ENCODE results near the gene MINDY2. TPM values are rescaled to one million over a fixed set of nuclear protein-coding genes. Genes with fewer than 3 reads are reported as not detected.

Gene MINDY2
- total and polyA plus RNA-seq, 2 of the 8 experiments (the other 6 are each of a cell fraction or from before 2014, with no cell fraction given) = 3.1 to 25.7 TPM

DNA sequence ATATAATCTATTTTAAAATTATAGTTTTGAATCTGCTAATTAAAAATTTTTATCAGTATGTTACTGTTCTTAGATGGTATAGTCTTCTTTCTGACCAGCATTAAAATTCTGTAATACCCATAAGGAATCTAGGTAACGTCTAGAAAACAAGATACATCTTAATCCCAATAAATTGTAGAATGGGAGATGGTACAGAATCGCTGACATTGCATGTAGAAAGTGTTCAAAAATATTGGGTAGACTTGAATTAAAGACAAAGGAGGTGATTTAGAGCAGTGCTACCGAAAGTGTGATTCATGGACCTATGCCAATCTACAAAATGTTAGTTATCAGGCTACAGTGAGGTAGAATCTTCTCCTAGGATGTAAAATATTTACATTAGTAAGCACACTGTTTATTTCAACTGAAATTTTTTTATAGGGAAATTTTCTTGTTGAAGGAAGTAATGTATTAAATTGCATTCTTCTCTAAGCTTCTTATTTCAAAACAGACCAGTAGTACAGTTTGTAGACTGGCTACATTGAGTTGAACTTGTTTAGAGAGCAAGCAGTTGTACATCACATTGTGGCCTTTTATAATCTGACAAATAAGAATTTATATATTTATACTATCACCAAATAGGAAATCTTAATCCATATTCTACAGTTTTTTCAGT, 17.1 kb downstream of the MINDY2 start (continued):
- TF ChIP-seq KDM1A (IDR thresholded peaks at IDR 0.05; ENCODE audit: borderline replicate concordance, low read length) (no peak), TCF12 (IDR thresholded peaks at IDR 0.05; ENCODE audit: low read depth, low read length) (no peak), E2F6 (IDR thresholded peaks at IDR 0.05) (no peak), HDAC2 (IDR thresholded peaks at IDR 0.05; ENCODE audit: borderline replicate concordance in 1 of 2, low read depth in 2 of 2, low read length in 2 of 2) (no peak), EZH2 (IDR thresholded peaks at IDR 0.05; ENCODE audit: low read depth, low read length, severe bottlenecking) (no peak)

Data from H1 (cell line).